MCF 10A (cell line): Measurements from ENCODE around the gene PIBF1. TPM values are rescaled to one million over a fixed set of nuclear protein-coding genes. Genes with fewer than 3 reads are reported as not detected.

Source experiments
- BruUV-seq: library from RNA; stranded (reverse); fragments of 400-500 nt; replicated peaks from 2 replicates; lab custom pipeline; 2021; lab: Mats Ljungman, UMichigan
- CTCF ChIA-PET: fragments of 300-600 bp; sonication (Branson Sonifier 250); formaldehyde crosslinking; extraction: SDS; loops from one replicate; lab custom pipeline; 2021; ENCODE audit warnings: antibody characterized with exemption, inconsistent platforms; lab: Yijun Ruan, JAX
- POLR2A ChIA-PET: fragments of 300-600, 350-650 bp; sonication (Branson Sonifier 250); formaldehyde crosslinking; extraction: SDS; loops from one replicate; lab custom pipeline; 2020; ENCODE audit warnings: antibody characterized with exemption, inconsistent platforms; lab: Yijun Ruan, JAX
- DNase-seq: peaks from one replicate; pipeline ENCODE4 v3.0.0-alpha.2; 2018; ENCODE audit not compliant: unreplicated experiment
- H3K27ac Mint-ChIP-seq: one replicate; pipeline ENCODE4 v1.8.0; 2022; ENCODE audit warnings: mild to moderate bottlenecking, low read depth, mixed read lengths; ENCODE audit not compliant: unreplicated experiment
- H3K27me3 Mint-ChIP-seq: one replicate; pipeline ENCODE4 v1.8.0; 2022; ENCODE audit warnings: mixed read lengths; ENCODE audit not compliant: insufficient read depth, unreplicated experiment
- H3K36me3 Mint-ChIP-seq: one replicate; pipeline ENCODE4 v1.8.0; 2022; ENCODE audit warnings: mild to moderate bottlenecking, moderate library complexity, mixed read lengths; ENCODE audit not compliant: insufficient read depth, unreplicated experiment
- H3K4me1 Mint-ChIP-seq: one replicate; pipeline ENCODE4 v1.8.0; 2022; ENCODE audit warnings: mixed read lengths; ENCODE audit not compliant: insufficient read depth, unreplicated experiment
- H3K4me3 Mint-ChIP-seq: one replicate; pipeline ENCODE4 v1.8.0; 2022; ENCODE audit warnings: mild to moderate bottlenecking, moderate library complexity, mixed read lengths; ENCODE audit not compliant: unreplicated experiment
- H3K9me3 Mint-ChIP-seq: one replicate; pipeline ENCODE4 v1.8.0; 2022; ENCODE audit warnings: mixed read lengths; ENCODE audit not compliant: unreplicated experiment
- intact Hi-C: fragments of 100-400 bp; cut with micrococcal nuclease; formaldehyde crosslinking; loops from 2 replicates; pipeline ENCODE4 v1.14.1; 2022
- total RNA-seq: library from RNA; stranded (reverse); gene quantifications from 2 replicates; pipeline ENCODE4 v1.2.3, GENCODE V29; 2022
- TF ChIP-seq, protein P1 (sequence below): fragments of 200-600 bp; IDR thresholded peaks from one replicate; pipeline ENCODE4 v1.8.0; 2022; ENCODE audit warnings: antibody characterized with exemption, mild to moderate bottlenecking; ENCODE audit not compliant: unreplicated experiment

PIBF1 gene
- total RNA-seq, 1 experiment from 2014 or later, result 30.4 TPM

GRCh38 chr13:72864142-72865011, 82.4 kb downstream of the PIBF1 start:
- no TSS peak for BruUV-seq
- H3K4me3 Mint-ChIP-seq, result no peak overlapping the region
- H3K27ac Mint-ChIP-seq, result no peak overlapping the region
- intact Hi-C loops, result no loop called here
- TF ChIP-seq, protein P1, sequence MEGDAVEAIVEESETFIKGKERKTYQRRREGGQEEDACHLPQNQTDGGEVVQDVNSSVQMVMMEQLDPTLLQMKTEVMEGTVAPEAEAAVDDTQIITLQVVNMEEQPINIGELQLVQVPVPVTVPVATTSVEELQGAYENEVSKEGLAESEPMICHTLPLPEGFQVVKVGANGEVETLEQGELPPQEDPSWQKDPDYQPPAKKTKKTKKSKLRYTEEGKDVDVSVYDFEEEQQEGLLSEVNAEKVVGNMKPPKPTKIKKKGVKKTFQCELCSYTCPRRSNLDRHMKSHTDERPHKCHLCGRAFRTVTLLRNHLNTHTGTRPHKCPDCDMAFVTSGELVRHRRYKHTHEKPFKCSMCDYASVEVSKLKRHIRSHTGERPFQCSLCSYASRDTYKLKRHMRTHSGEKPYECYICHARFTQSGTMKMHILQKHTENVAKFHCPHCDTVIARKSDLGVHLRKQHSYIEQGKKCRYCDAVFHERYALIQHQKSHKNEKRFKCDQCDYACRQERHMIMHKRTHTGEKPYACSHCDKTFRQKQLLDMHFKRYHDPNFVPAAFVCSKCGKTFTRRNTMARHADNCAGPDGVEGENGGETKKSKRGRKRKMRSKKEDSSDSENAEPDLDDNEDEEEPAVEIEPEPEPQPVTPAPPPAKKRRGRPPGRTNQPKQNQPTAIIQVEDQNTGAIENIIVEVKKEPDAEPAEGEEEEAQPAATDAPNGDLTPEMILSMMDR, result no peak
- ChIA-PET CTCF (interaction anchor here (0.5 to 1.5 kb wide), 2 partner anchors 24 to 1702 kb away, joined by 3 read pairs; no protein-coding TSS in a partner anchor), POLR2A (no interaction called here)
- peaks cover 8% of the 10 kb centered on the region for H3K4me1 Mint-ChIP-seq
- H3K36me3 Mint-ChIP-seq, result peaks cover 31% of the 10 kb centered on the region
- no peak for DNase-seq
- no peaks in the 10 kb centered on the region for H3K9me3 Mint-ChIP-seq
- H3K27me3 Mint-ChIP-seq, result no peaks in the 10 kb centered on the region

- BruUV-seq, result no TSS peak
- no peak overlapping the region for H3K4me3 Mint-ChIP-seq
- intact Hi-C loops, result no loop called here
- H3K27ac Mint-ChIP-seq, result no peak overlapping the region
- no peaks in the 10 kb centered on the region for H3K27me3 Mint-ChIP-seq
- peaks cover 8% of the 10 kb centered on the region for H3K4me1 Mint-ChIP-seq
- H3K36me3 Mint-ChIP-seq, result peaks cover 36% of the 10 kb centered on the region
- no peak for DNase-seq
- ChIA-PET POLR2A (no interaction called here), CTCF (interaction anchor here (0.9 to 1.2 kb wide), 2 partner anchors 14 to 857 kb away, joined by 3 to 5 read pairs; no protein-coding TSS in a partner anchor)
- H3K9me3 Mint-ChIP-seq, result no peaks in the 10 kb centered on the region
- TF ChIP-seq, protein P1, result no peak
Observed at GRCh38 chr13:72868229-72868628, 86.3 kb downstream of the PIBF1 start.

DNA sequence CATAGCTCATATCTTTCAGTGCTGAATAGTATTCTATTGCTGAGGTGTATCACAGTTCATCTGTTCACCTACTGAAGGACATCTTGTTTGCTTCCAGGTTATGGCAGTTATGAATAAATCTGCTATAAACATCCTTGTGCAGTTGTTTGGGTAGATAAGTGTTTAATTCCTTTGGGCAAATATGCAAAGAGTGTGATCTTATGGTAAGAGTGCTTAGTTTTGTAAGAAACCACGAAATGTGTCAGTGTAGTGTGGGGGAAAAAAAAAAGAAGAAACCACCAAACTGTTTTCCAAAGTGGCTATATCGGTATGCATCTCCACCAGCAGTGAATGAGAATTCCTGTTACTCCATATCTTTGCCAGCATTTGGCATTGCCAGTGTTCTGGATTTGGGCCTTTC, 93.3 kb downstream of the PIBF1 start:
- peaks cover 17% of the 10 kb centered on the region for H3K36me3 Mint-ChIP-seq
- CTCF ChIA-PET, result no interaction called here
- no TSS peak for BruUV-seq
- no peaks in the 10 kb centered on the region for H3K4me1 Mint-ChIP-seq
- H3K27me3 Mint-ChIP-seq, result no peaks in the 10 kb centered on the region
- DNase-seq, result no peak
- no peak overlapping the region for H3K27ac Mint-ChIP-seq
- POLR2A ChIA-PET, result no interaction called here
- TF ChIP-seq, protein P1, result no peak
- no peaks in the 10 kb centered on the region for H3K9me3 Mint-ChIP-seq
- no peak overlapping the region for H3K4me3 Mint-ChIP-seq
- intact Hi-C loops, result no loop called here

DNA sequence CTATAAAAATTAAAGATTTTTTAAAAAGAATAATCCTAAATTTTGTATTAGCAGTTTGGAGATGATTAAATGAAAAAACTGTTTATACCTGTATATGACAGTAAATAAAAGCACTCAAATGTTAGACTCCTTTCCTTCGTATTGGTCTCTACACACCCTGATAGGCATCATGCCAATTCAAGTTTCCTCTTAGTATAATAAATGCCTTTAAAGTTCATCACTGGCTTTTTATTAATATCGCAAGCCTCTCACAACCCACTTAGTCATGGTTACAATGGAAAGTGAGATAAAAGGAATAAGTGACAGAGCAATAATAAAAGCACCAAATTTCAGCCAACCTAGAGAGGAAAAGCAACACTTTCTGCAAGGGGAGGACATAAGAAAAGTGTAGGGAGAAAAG, 102.2 kb downstream of the PIBF1 start:
- Mint-ChIP-seq H3K9me3 (no peaks in the 10 kb centered on the region), H3K4me1 (peaks cover 8% of the 10 kb centered on the region), H3K27me3 (no peaks in the 10 kb centered on the region), H3K27ac (no peak overlapping the region), H3K4me3 (no peak overlapping the region), H3K36me3 (peaks cover 20% of the 10 kb centered on the region)
- POLR2A ChIA-PET, result no interaction called here
- TF ChIP-seq, protein P1, result no peak
- intact Hi-C loops, result no loop called here
- no peak for DNase-seq
- BruUV-seq, result no TSS peak
- CTCF ChIA-PET, result interaction anchor here (1.0 kb wide), 1 partner anchor 19 kb away, joined by 4 read pairs; no protein-coding TSS in a partner anchor
